ENCODE data around the gene MRPS34.

MRPS34 gene

DNA sequence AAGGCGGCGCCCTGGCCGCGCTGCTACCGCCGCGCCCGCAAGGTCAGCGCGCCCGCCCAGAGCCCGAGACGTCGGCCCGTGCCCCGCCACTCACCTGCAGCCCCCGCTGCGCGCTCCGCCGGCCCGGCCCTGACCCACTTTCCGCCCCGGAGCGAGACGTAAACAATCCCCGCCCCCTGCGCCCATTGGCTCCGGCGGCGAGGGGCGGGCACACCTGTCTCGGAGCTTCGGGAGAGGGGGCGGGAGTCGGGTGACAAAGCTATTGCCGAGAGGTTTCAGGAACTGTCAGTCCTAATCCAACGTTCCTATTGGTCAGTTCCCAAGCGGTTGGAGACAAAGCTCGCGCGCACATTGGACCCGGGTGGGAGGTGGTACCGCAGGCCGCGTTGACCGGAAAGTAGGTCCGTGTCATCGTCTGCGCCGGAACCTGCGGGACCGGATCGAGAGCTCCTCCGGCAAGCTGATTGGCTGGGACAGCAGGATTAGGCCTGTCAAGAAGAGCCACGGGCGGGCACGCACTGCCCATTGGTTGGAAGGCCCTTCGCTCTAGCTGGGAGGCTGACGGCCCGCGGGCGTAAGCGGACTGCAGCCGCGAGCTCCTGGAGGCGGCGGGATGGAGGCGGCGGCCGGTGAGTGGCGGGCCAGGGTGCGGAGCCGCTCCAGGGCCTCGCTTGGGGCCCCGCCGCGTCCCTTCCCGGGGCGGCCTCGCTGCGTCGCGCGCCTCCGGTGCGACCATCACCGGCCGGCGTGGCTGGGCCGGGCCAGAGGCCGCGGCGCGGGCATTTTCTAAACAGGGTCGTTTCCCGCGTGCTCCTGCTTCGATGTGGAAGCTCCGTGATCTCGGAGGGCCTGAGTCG lies 9.7 kb upstream of the MRPS34 start, which contains the start of the genes NUBP2 and SPSB3:
NUBP2 (plus strand) TSS at position 553 of the 857 bp plus-strand sequence; CDS start at position 614, 61 bp downstream.
SPSB3 (minus strand) TSS at position 164 of the 857 bp plus-strand sequence. CDS start 1,088 bp downstream, outside the sequence.
- DNase-seq (ENCODE audit: insufficient read length, low spot score) = peak; percentile 100
- peak; percentile 100 for FAIRE-seq

DNA sequence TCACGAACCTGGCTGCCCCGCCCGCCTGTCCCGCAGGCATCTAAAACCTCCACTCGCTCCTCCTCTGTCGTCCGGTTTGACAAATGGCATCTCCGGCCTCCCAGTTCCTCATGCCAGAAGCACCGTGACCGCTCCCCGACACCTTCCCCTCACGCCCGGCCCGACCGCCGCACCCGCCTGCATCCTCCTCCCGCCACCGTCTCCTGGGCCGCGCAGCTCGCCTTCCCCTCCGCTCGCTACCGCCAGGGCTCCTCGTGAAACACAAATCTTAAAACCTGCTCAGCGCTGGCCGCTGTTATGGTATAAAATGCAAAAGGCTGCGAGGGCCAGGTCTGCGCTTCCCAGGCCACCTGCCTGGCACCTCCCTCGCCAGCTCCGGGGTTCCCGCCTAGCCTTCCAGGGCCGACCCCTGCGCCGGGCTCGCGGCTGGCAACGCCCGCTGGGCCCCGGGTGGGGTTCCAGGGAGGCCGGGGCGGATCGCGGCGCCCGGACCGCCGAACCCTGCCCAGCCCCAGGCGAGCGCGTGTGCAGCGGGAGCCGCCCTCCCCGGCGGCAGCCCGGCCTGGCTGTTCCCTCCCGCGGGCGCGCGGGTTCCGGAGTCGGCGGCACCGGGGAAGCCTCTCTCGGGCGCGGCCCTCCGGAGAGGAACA lies 8.9 kb upstream of the MRPS34 start:
- no peak for DNase-seq (ENCODE audit: insufficient read length, low spot score)
- peak; percentile 42 for FAIRE-seq

DNA sequence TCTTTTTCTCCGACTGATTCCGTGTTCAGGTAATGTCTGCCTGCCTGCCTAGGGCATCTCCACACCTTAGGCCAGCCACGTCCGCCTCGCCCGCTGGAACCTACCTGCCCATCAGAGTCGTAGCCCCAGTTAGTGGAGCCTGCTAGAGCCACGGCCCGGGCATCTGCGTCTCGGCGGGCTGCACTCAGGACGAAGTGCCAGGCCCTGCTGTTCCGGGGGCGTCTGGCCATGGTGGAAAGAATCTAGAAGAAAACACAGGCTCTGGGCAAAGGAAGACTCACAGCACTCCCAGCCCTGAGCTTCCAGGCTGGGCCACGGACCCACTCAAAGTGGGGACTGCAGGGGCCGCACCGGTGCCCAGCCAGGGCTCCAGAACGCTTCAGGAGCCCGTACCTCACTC lies 8.3 kb upstream of the MRPS34 start:
- FAIRE-seq (no peak), DNase-seq (ENCODE audit: insufficient read length, low spot score) (no peak)

DNA sequence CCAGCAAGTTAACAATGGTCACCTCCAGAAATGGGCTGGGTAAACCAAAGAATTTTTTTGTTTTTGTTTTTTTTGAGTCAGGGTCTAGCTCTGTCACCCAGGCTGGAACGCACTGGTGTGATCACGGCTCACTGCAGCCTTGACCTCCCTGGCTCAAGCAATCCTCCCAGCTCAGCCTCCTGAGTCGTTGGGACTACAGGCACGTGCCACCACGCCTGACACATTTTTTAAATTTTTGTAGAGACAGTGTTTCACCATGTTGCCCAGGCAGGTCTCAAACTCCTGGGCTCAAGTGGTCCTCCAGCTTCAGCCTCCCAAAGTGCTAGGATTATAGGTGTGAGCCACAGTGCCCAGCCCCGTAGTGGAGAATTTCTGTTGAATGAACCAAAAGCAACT lies 7.7 kb upstream of the MRPS34 start:
- FAIRE-seq (no peak), DNase-seq (ENCODE audit: insufficient read length, low spot score) (no peak)

DNA sequence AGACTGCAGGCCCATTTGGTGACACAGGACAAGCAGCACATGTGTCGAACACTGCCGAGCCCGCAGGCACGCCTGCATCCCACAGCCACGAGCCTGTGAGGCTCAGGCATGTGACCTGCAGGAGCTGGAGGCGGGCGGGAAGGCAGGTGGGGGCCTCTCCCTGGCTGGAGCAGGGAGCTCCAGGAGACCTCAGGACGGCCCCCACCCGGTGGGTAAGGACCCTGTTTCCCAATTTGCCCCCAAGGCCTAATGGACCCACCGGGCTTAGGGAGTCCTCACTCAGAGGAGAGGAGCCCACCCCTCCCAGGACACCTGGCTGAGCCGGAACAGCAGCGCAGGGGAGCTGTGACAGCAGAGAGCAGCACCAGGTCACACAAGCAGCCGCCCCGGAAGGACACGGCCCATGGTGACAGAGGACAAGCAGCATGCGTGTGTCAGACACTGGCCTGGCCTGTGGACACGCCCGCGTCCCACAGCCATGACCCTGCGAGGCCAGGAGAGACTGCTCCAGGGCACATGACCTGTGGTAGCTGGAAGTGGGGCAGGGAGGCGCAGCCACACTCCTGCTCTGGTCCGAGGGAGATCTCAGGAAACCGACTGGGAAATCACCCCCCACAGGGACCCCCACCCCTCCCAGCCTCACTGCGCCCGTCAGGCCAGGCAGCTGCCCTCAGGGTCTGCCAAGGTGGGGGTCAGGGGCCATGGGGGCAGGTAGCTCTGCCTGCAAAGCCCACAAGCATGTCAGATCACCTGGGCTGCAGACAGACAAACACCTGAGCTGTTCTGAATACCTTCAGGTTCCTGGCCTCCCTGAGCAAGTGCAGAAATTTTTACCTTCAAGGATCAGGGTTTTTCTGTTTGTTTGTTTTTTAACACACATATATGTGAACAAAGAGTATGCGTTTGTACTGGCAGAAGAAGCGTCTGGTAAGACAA lies 7.1 kb upstream of the MRPS34 start:
- no peak for FAIRE-seq
- DNase-seq (ENCODE audit: insufficient read length, low spot score) = no peak

DNA sequence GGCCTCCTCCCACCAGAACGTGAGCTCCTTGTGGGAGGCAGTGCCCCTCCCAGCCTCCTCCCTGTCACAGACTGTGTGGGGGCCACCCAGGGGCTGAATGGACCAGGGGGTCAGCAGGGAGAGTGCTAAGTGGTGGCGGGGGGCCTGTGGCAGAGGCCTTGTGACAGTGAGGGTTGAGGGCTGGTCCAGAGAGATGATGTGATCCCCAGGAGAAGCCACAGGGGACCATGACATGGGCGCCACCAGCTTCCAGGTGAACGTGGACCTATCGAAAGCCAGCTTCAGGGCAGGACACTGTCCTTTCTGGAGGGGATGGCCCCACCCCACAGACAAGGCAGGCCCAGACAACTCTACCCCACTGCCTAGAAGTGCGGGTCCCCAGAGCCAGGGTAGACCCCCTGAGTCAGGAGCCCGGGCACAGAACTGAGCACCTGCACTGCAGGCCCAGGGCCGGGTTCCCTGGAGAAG lies 6.3 kb upstream of the MRPS34 start:
- no peak for DNase-seq (ENCODE audit: insufficient read length, low spot score)
- no peak for FAIRE-seq

DNA sequence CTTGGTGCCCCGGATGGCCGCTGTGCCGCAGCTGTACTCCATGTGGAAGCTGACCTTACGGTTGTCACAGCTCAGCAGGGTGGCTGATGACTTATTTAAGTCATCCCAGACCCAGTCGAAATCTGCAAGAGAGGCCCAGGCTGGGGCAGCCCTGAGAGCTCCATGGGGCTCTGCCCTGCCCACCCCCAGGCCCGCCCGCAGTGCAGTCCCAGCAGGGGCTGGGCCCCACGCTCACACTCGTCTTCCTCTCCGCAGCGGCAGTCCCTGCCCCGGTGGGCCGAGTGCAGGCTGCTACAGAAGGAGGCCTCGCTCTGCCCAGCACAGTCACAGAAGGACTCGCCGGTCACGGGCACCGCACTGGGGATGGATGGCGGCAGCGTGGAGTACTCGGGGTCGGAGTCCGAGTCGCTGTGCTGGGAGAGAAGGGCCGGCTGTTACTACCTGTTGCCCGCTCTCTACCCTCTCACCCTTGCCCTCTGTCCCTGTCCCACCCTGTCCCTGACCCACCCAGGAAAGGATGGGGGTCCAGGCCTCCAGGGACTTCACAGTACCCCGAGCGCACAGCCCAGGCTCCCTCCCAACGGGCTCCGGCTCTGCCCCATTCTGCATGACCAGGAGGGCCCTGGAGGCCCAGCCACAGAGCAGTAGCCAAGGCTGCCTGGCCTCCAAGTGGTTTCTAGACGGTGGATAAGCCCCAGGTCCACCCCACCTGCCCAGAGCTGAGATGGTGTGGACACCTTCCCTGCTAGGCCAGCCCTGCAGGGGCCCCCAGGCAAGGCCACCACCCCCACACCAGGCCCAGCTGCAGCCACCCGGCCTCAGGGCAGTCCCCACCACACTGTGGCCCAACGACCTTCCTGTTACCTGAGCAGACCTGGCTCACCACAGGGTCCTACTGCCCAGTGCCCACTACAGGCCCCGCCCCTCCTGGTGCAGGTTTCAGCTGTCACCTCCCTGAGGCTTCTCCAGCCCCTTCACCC lies 5.6 kb upstream of the MRPS34 start:
- no peak for FAIRE-seq
- DNase-seq (ENCODE audit: insufficient read length, low spot score) = no peak

DNA sequence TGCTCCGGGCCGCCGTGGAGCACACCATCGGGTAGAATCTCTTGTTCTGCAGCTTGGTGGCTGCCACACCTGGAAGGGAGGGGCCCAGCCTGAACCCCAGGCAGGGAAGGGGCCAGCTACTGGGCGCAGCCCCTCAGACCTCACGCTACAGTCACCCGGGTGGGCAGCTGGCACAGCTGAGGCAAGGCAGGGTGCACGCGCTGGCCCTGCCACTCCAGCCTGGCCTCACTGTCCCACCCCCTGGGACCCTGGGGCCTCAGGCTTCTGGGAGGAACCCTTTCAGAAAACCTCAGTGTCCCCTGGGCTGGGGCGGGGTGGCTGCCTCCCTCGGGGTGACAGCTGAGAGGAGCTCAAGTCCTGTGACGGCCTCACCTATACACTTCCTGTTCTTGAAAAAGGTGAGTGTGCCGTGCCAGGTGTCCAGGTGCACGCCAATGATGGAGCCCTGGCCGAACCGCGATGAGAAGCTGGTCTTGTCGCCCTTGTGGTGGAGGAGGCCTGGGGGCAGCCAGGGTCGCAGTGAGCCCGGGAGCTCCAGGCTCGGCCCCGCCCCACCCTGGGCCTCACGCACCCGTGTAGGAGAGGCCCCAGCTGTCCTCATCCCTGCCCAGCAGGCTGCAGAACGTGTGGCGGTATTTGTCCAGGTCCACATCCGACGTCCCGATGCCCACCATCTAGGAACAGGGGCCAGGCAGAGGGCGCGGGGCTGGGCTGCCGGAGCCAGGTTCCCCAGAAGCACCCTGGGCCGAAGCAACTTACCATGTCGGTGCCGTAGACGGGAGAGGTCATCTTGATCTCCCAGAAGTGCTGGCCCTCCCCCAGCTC lies 4.7 kb upstream of the MRPS34 start:
- no peak for DNase-seq (ENCODE audit: insufficient read length, low spot score)
- FAIRE-seq = no peak

DNA sequence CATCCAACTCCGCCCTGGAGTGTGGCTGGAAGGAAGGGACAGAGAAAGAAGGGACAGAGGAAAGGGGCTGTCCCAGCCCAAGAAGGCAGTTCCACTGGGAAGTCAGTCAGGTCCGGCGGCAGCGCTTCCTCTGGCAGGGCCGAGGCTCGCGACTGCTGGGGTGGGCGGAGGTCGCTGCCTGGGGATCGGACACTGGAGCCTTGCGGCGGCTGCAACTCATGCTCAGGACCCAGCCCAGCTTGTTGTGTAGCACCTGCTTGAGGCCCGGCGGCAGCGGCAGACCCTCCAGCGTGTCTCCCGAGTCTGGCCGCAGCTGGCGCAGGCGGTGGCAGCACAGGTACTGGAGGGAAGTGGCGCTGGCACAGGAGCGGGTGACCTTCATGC lies 4.0 kb upstream of the MRPS34 start:
- no peak for FAIRE-seq

DNA sequence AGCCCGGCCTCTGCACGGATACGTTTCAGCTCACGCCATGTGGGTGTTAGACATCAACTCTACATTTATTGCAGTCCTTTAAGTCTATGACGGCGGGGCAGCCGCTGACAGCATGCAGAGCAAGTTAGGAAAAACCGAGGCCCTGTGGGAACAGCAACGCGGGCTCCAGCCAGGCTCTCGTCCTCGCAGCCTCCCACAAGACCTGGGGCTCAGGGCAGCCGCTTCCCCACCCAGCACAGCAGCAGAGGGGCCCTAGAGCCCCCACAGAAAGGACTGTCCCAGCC lies 3.7 kb upstream of the MRPS34 start:
- no peak for FAIRE-seq
- no peak for DNase-seq (ENCODE audit: insufficient read length, low spot score)

More for the DNA sequence above, 4.0 kb upstream of the MRPS34 start:
- DNase-seq (ENCODE audit: insufficient read length, low spot score) = no peak

DNA sequence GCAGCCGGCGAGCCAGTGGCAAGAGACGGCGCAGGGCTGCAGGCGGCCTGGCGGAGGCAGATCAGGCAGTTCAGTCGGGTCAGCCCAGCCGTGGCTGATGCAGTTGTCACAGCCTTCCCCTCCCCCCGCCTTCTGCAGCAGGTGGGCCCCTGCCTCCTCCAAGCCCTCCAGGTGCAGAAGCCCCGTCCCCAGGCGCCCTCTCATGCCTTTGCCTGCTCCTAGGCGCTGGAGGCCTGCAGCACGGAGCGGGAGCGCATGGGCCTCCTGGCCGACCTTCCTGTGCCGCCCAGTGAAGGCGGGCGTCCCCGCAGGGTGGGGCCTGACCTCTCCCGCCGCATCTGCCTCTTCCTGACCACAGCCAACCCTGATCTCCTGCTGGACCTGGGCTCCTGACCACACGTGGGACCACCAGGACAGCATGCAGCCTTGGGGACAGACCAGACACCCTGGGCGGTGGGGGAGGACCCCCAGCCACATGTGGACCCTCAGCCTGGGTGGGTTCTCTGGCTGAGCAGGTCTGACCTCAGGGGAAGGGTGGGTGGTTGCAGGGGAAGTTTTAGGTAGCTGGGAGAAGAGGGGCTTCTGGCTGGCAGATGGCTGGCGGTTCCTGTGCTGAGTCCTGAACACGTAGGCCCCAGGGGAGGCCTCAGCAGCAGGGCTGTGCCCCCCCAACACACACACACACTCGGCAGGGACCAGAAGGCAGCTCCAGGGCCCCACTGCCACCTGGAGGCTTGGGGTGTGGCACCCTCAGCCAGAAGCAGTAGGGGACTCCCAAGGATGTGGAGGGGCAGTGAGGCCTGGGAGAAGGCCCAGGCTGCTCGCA lies 3.1 kb upstream of the MRPS34 start:
- FAIRE-seq (no peak), DNase-seq (ENCODE audit: insufficient read length, low spot score) (no peak)

DNA sequence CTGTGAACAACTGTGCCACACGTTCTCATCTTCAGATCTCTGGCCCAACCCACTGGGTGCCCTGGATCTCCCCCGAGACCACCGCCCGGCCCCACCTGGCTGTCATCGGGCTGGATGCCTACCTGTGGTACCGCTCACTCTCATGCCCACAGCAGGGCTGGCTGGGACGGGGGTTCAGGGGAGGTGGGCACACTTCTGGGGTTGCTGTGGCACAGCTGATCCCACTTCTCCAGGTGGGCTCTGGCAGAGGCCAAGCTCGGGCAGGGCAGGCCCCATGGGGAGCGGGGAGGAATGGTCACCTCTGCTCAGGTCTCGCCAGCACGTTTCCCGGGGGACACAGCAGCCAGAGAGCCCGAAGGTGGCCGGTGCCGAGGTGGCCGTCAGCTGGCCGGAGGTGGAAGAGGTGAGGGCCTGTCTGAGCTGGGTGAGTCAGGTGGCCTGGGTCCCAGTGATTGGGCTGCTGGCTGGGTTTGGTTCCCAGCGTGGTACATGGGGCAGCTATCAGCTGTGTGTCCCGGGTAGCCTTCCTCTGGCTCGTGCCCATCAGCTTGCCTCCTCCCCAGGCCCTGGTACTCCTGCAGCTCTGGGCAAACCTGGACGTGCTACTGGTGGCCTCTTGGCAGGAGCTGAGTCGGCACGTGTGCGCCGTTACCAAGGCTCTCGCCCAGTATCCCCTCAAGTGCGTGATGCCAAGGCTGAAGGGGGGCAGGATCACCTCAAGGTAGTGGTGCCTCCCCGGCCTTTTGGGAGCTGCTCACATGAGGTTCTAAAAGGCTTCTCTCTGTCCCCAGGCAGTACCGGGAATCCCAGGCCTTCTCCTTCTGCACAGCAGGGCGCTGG lies 2.3 kb upstream of the MRPS34 start:
- DNase-seq (ENCODE audit: insufficient read length, low spot score) (no peak), FAIRE-seq (no peak)

DNA sequence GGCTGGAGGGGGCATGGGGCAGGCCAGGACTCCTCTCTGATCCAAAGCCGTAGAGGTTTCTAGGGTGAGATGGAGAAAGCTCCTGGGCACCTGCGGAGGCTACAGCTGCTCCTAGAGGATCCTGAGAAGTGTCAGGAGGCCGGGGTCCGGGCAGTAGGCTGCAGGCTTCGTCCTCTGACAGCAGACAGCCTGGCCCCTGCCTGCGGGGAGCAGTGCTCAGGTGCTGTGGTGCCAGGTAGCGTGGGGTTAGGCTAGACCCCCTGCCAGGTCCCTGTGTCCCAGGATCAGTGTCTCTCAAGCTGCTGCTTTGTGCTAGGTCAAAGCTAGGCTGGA lies 1.5 kb upstream of the MRPS34 start:
- DNase-seq (ENCODE audit: insufficient read length, low spot score) (no peak), FAIRE-seq (no peak)

DNA sequence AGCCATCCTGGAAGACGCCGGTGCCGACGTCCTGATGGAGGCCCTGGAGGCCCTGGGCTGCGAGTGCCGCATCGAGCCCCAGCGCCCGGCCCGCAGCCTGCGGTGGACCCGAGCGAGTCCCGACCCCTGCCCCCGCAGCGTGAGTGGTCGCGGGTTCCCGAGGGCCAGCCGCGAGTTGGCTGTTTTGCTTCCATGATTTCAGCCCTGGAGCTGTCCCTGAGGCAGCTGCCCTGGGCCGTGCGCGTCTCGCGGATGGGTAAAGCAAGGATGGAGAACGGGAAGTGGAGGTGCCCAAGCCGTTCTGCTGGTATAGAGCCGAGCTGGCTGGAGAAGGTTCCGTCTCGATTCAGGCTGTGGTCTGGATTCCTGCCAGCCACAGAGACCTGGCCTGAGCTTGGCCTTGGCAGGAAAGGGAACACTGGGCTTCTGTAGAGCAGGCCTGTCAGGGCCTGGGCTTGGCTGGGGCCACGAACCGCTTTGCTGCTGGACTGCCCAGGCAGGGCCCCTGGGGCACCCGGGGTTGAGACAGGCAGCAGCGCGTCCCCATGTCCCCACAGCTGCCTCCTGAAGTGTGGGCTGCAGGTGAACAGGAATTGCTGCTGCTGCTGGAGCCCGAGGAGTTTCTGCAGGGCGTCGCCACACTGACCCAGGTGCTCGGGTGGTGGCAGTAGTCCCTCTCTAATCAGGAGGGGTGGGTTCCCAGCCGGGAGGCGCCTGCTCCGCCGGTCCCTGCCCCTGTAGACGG lies 941 bp upstream of the MRPS34 start:
- FAIRE-seq = no peak

DNA sequence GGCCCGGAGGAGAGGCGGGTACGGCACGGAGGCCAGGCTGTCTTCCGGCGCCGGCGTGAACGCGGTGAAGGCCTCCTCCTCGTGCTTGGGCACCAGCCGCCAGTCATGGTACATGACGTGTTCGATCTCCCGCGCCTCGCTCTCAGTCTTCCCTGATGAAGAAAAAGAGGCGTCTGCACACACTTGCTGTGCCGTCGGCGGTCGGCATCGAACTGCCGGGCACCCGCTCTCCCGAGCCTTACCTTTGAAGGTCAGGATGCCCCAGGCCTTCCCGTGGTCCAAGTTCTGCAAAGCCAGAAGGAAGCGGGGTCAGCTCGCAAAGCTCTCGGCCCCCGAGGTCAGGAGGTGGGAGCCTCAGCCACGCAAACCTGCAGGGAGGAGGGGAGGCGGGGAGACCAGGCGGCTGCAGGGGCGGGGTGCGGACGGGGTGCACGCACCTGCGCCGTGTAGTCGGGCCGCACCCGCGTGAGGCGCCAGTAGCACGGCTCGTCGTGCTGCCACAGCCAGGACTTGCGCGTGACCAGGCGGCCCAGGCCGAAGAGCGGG lies 499 bp downstream of the MRPS34 start, which contains the start of gene EME2:
EME2 (plus strand) TSS at position 449 of the 546 bp plus-strand sequence. CDS start 418 bp downstream, outside the sequence.
- FAIRE-seq (no peak), DNase-seq (ENCODE audit: insufficient read length, low spot score) (no peak)

More for the DNA sequence above, 941 bp upstream of the MRPS34 start:
- DNase-seq (ENCODE audit: insufficient read length, low spot score) = no peak

DNA sequence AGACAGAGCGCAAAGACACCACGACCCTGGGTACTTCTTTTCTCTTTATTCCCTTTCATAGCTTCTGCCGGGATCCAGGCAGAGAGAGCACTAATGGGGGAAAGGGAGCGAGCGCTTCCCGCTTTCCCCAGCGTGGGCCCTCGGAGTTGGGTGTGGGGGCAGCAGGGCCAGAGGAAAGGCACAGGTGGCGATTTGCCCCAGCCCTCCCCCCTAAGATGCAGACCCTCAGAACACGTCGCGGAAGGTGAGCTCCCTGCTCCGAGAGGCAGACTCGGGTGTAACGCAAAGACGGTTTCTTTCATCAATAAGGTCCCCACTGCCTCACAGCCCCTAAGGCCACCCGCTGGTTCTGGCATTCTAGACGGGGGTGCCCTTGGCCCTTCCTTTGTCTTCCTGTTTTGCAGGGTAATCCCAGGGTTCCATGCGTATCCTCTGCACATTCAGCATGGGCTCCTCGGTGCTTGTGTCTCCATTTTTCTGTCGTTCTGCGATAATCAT lies 1.0 kb downstream of the MRPS34 start:
- FAIRE-seq = peak; percentile 57
- no peak for DNase-seq (ENCODE audit: insufficient read length, low spot score)

Measured in GM19239 (cell line).